HG02571 (cell line): ENCODE measurements around the gene ENO3.
A peak's percentile ranks its signal among the peaks of the same experiment; 100 is the strongest.

Experiments
- ATAC-seq: cut with Tn5 transposase; IDR thresholded peaks from one replicate; pipeline ENCODE4 v1.9.1; 2021; ENCODE audit warnings: mild to moderate bottlenecking, moderate library complexity; ENCODE audit not compliant: unreplicated experiment

ENO3 gene

GRCh38 chr17:4936436-4936835, 14.5 kb upstream of the ENO3 start:
- no peak for ATAC-seq

- ATAC-seq: no peak
Measured at GRCh38 chr17:4937553-4937952, 13.4 kb upstream of the ENO3 start.

- ATAC-seq: no peak
Measured at GRCh38 chr17:4938069-4938491, 12.8 kb upstream of the ENO3 start.

- no peak for ATAC-seq
Measured at GRCh38 chr17:4938688-4939545, 12.0 kb upstream of the ENO3 start.

GRCh38 chr17:4939546-4939795, 11.4 kb upstream of the ENO3 start:
- ATAC-seq: peak; percentile 18

GRCh38 chr17:4939796-4940554, 10.9 kb upstream of the ENO3 start, which contains the start of the genes RNF167 and SLC25A11:
RNF167 (plus strand) TSS chr17:4940268; CDS start chr17:4940910, 642 bp downstream.
SLC25A11 (minus strand) TSS chr17:4940046; CDS start chr17:4939910, 136 bp downstream.
- peak; percentile 74 for ATAC-seq

- ATAC-seq: no peak
Measured at GRCh38 chr17:4940555-4941318, 10.2 kb upstream of the ENO3 start.

GRCh38 chr17:4941319-4941610, 9.7 kb upstream of the ENO3 start:
- no peak for ATAC-seq

GRCh38 chr17:4942760-4943508, 8.0 kb upstream of the ENO3 start:
- ATAC-seq: no peak

- ATAC-seq: no peak
Measured at GRCh38 chr17:4944163-4944553, 6.8 kb upstream of the ENO3 start.

GRCh38 chr17:4944554-4945175, 6.3 kb upstream of the ENO3 start:
- ATAC-seq: no peak

GRCh38 chr17:4945176-4945943, 5.6 kb upstream of the ENO3 start:
- ATAC-seq: no peak

GRCh38 chr17:4945944-4946280, 5.0 kb upstream of the ENO3 start:
- ATAC-seq: no peak

- no peak for ATAC-seq
Measured at GRCh38 chr17:4946312-4946976, 4.5 kb upstream of the ENO3 start.

- ATAC-seq: no peak
Measured at GRCh38 chr17:4947010-4947410, 3.9 kb upstream of the ENO3 start.

GRCh38 chr17:4947411-4948165, 3.3 kb upstream of the ENO3 start:
- peak; percentile 22 for ATAC-seq

GRCh38 chr17:4948166-4948930, 2.6 kb upstream of the ENO3 start, which contains the start of gene PFN1:
PFN1 (minus strand) TSS chr17:4948530; CDS start chr17:4948394, 136 bp downstream.
- ATAC-seq: peak; percentile 28

GRCh38 chr17:4948931-4949320, 2.0 kb upstream of the ENO3 start:
- peak; percentile 22 for ATAC-seq
